Chondrocyte (in vitro differentiated cells): ENCODE results near the gene FERMT2. TPM values are rescaled to one million over a fixed set of nuclear protein-coding genes. Genes with fewer than 3 reads are reported as not detected.
A peak's percentile ranks its signal among the peaks of the same experiment; 100 is the strongest.

Source experiments
- DNase-seq: peaks from one replicate; pipeline ENCODE4 v3.0.0; 2021; ENCODE audit warnings: mixed read lengths, low spot score
- H3K27ac Mint-ChIP-seq: one replicate; pipeline ENCODE4 v1.8.0; 2021; ENCODE audit warnings: mild to moderate bottlenecking, moderate library complexity, mixed read lengths; ENCODE audit not compliant: unreplicated experiment
- H3K27me3 Mint-ChIP-seq: 2 replicates; pipeline ENCODE4 v1.8.0; 2021; ENCODE audit warnings: low read depth, mixed read lengths
- H3K36me3 Mint-ChIP-seq: 2 replicates; pipeline ENCODE4 v1.8.0; 2021; ENCODE audit warnings: low read depth, mixed read lengths
- H3K4me1 Mint-ChIP-seq: 2 replicates; pipeline ENCODE4 v1.8.0; 2021; ENCODE audit warnings: low read depth, mild to moderate bottlenecking, mixed read lengths
- H3K4me3 Mint-ChIP-seq: one replicate; pipeline ENCODE4 v1.8.0; 2021; ENCODE audit warnings: mild to moderate bottlenecking, moderate library complexity, mixed read lengths; ENCODE audit not compliant: unreplicated experiment
- H3K9me3 Mint-ChIP-seq: 2 replicates; pipeline ENCODE4 v1.8.0; 2021; ENCODE audit warnings: low read depth, mixed read lengths
- CTCF ChIP-seq: fragments of 200-600 bp; sonication (generic); IDR thresholded peaks from 2 replicates; pipeline ENCODE4 v1.5.0; 2021; ENCODE audit warnings: antibody characterized with exemption, mild to moderate bottlenecking, moderate library complexity
- total RNA-seq: library from RNA; stranded (reverse); gene quantifications from 3 replicates; pipeline ENCODE4 v1.2.1, GENCODE V29; 2021

FERMT2 gene
- total RNA-seq, 1 donor from 2014 or later: 518 TPM

GRCh38 chr14:52913271-52913670 lies 37.6 kb downstream of the FERMT2 start:
- no peaks in the 10 kb centered on the region for H3K9me3 Mint-ChIP-seq
- peak overlapping the region; percentile 55 for H3K27ac Mint-ChIP-seq
- H3K27me3 Mint-ChIP-seq: no peaks in the 10 kb centered on the region
- no peak for DNase-seq
- no peak for TF ChIP-seq CTCF
- H3K4me3 Mint-ChIP-seq: no peak overlapping the region
- H3K4me1 Mint-ChIP-seq: peaks cover 72% of the 10 kb centered on the region
- H3K36me3 Mint-ChIP-seq: peaks cover 29% of the 10 kb centered on the region

- H3K27me3 Mint-ChIP-seq: no peaks in the 10 kb centered on the region
- H3K9me3 Mint-ChIP-seq: no peaks in the 10 kb centered on the region
- peak overlapping the region; percentile 60 for H3K27ac Mint-ChIP-seq
- peaks cover 38% of the 10 kb centered on the region for H3K36me3 Mint-ChIP-seq
- peaks cover 72% of the 10 kb centered on the region for H3K4me1 Mint-ChIP-seq
- no peak for DNase-seq
- no peak overlapping the region for H3K4me3 Mint-ChIP-seq
- TF ChIP-seq CTCF: no peak
Observed at GRCh38 chr14:52911904-52912303, 38.9 kb downstream of the FERMT2 start.

- no peaks in the 10 kb centered on the region for H3K9me3 Mint-ChIP-seq
- H3K4me1 Mint-ChIP-seq: peaks cover 75% of the 10 kb centered on the region
- H3K36me3 Mint-ChIP-seq: peaks cover 39% of the 10 kb centered on the region
- H3K27me3 Mint-ChIP-seq: no peaks in the 10 kb centered on the region
- DNase-seq: no peak
- no peak for TF ChIP-seq CTCF
- H3K4me3 Mint-ChIP-seq: no peak overlapping the region
- peak overlapping the region; percentile 74 for H3K27ac Mint-ChIP-seq
Observed at GRCh38 chr14:52910572-52910971, 40.3 kb downstream of the FERMT2 start.

- Mint-ChIP-seq H3K4me1 (peaks cover 78% of the 10 kb centered on the region), H3K9me3 (no peaks in the 10 kb centered on the region), H3K27me3 (no peaks in the 10 kb centered on the region), H3K27ac (peak overlapping the region; percentile 92), H3K36me3 (peaks cover 32% of the 10 kb centered on the region), H3K4me3 (no peak overlapping the region)
- no peak for TF ChIP-seq CTCF
- no peak for DNase-seq
Observed at GRCh38 chr14:52907949-52908348, 42.9 kb downstream of the FERMT2 start.

- Mint-ChIP-seq H3K9me3 (no peaks in the 10 kb centered on the region), H3K4me3 (peak overlapping the region; percentile 17), H3K27ac (peak overlapping the region; percentile 92), H3K4me1 (peaks cover 83% of the 10 kb centered on the region), H3K27me3 (no peaks in the 10 kb centered on the region), H3K36me3 (peaks cover 37% of the 10 kb centered on the region)
- DNase-seq: no peak
- no peak for TF ChIP-seq CTCF
Observed at GRCh38 chr14:52906141-52906601, 44.7 kb downstream of the FERMT2 start.
